HUDEP-2 (cell line): ENCODE results near the gene RRP15.

Source experiments
- DNase-seq, 76 experiments: peaks; one replicate each; lab custom pipeline; 2025; ENCODE audit not compliant: unreplicated experiment in 76 of 76; lab: John Stamatoyannopoulos, UW

Gene RRP15

GRCh38 chr1:218357211-218357892 is 72.3 kb downstream of the RRP15 start:
- DNase-seq, result no peak

- no peak for DNase-seq
Measured at GRCh38 chr1:218357893-218358232, 72.8 kb downstream of the RRP15 start.

GRCh38 chr1:218361298-218362065 is 76.4 kb downstream of the RRP15 start:
- no peak for DNase-seq

- DNase-seq, result no peak
Measured at GRCh38 chr1:218362418-218363076, 77.5 kb downstream of the RRP15 start.

GRCh38 chr1:218363141-218363540 is 78.0 kb downstream of the RRP15 start:
- no peak for DNase-seq

GRCh38 chr1:218364028-218364710 is 79.1 kb downstream of the RRP15 start:
- DNase-seq, result no peak

- DNase-seq, result no peak
Measured at GRCh38 chr1:218365226-218365999, 80.3 kb downstream of the RRP15 start.

- no peak for DNase-seq
Measured at GRCh38 chr1:218366322-218367052, 81.4 kb downstream of the RRP15 start.

GRCh38 chr1:218367118-218367517 is 82.0 kb downstream of the RRP15 start:
- no peak for DNase-seq

GRCh38 chr1:218368686-218369085 is 83.6 kb downstream of the RRP15 start:
- DNase-seq, result no peak

- no peak for DNase-seq
Measured at GRCh38 chr1:218369688-218370511, 84.8 kb downstream of the RRP15 start.

GRCh38 chr1:218371927-218372672 is 87.0 kb downstream of the RRP15 start:
- no peak for DNase-seq

- no peak for DNase-seq
Measured at GRCh38 chr1:218374401-218375353, 89.6 kb downstream of the RRP15 start.

- no peak for DNase-seq
Measured at GRCh38 chr1:218376722-218377121, 91.6 kb downstream of the RRP15 start.

- DNase-seq, result peak in 30 of 76 experiments; percentile 1 to 60 (median 18)
Measured at GRCh38 chr1:218377143-218377660, 92.1 kb downstream of the RRP15 start.

- DNase-seq, result no peak
Measured at GRCh38 chr1:218380125-218380977, 95.3 kb downstream of the RRP15 start.
